ENCODE measurements around the gene ZNF267.
"Not testable (repeated sequence)": the region's sequence is repeated elsewhere in the genome, so short reads cannot be mapped to it uniquely, and the experiment has no call there.

Gene ZNF267

DNA sequence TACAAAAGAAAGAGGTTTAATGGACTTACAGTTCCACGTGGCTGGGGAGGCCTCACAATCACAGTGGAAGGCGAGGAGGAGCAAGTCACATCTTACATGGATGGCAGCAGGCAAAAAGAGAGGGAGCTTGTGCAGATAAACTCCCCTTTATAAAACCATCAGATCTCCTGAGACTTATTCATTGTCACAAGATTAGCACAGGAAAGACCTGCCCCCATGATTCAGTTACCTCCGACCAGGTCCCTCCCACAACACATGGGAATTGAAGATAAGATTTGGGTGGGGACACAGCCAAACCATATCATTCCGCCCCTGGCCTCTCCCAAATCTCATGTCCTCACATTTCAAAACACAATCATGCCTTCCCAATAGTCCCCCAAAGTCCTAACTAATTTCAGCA lies 18.5 kb downstream of the ZNF267 start:
- H3K4me1 ChIP-seq (ENCODE audit: control insufficient read depth, insufficient read depth, low read length); H3K4me3 ChIP-seq (ENCODE audit: low read depth, low read length); CTCF ChIA-PET; POLR2A ChIA-PET; H3K27ac ChIP-seq (ENCODE audit: extremely low read depth, low read depth, low read length); H3K9me3 ChIP-seq (ENCODE audit: control insufficient read depth, insufficient read depth, low read depth, low read length): not testable (repeated sequence)
- peaks cover 64 to 83% of the 10 kb centered on the region in 2 experiments for H3K36me3 ChIP-seq (ENCODE audit: control insufficient read depth in 2 of 2, insufficient read depth in 1 of 2, low read length in 2 of 2)

DNA sequence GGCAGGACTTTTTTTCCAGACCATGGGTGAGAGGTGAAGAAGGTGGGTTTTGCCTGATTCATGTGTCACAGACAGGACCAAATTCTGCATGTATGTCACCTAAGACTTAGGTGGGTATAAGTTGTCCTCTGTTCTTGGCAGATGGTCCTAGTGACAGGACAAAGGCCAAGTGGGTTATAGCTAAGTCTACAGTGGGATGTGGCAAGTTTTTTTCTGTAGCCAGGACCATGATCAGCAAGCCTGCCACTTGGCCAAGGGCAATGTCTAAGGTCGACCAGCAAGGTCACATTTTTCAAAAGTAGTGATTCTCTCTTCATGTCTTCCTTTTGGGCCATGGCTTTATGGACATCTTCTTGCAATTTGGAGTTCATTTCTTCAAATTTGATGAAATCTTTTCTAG lies 20.2 kb downstream of the ZNF267 start:
- CTCF ChIA-PET: no interaction called here
- POLR2A ChIA-PET: no interaction called here
- Histone ChIP-seq H3K4me1 (ENCODE audit: control insufficient read depth, insufficient read depth, low read length) (no peaks in the 10 kb centered on the region), H3K36me3 (ENCODE audit: control insufficient read depth in 2 of 2, insufficient read depth in 1 of 2, low read length in 2 of 2) (peaks cover 55 to 87% of the 10 kb centered on the region in 2 experiments), H3K27ac (ENCODE audit: extremely low read depth, low read depth, low read length) (no peak overlapping the region), H3K4me3 (ENCODE audit: low read depth, low read length) (no peak overlapping the region), H3K9me3 (ENCODE audit: control insufficient read depth, insufficient read depth, low read depth, low read length) (no peaks in the 10 kb centered on the region)
- TF ChIP-seq ZNF768 (tag by site-specific recombination; IDR thresholded peaks at IDR 0.05) (no peak), ZNF23 (tag by site-specific recombination; IDR thresholded peaks at IDR 0.05; ENCODE audit: borderline replicate concordance) (no peak), SP3 (tag by site-specific recombination; IDR thresholded peaks at IDR 0.05) (no peak)
- TF ChIP-seq, protein P1, sequence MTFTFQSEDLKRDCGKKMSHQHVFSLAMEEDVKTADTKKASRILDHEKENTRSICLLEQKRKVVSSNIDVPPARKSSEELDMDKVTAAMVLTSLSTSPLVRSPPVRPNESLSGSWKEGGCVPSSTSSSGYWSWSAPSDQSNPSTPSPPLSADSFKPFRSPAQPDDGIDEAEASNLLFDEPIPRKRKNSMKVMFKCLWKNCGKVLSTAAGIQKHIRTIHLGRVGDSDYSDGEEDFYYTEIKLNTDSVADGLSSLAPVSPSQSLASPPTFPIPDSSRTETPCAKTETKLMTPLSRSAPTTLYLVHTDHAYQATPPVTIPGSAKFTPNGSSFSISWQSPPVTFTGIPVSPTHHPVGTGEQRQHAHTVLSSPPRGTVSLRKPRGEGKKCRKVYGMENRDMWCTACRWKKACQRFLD (tag by site-specific recombination; IDR thresholded peaks at IDR 0.05): no peak

DNA sequence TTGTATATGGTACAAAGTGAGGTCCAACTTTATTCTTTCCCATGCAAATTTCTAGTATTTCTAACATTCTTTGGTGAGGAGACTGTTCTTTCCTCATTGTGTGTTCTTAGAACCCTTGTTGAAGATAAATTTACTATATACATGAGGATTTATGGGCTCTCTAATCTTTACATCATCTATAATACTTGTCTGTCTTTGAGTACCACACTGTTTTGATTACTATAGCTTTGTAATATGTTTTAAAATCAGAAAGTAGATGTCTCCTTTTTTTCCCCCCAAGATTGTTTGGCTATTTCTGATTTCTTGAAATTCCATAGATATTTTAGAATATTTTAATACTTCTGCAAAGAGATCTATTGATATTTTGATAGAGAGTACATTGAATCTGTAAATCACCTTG lies 23.7 kb downstream of the ZNF267 start:
- Histone ChIP-seq H3K9me3 (ENCODE audit: control insufficient read depth, insufficient read depth, low read depth, low read length) (no peaks in the 10 kb centered on the region), H3K27ac (ENCODE audit: extremely low read depth, low read depth, low read length) (no peak overlapping the region), H3K4me3 (ENCODE audit: low read depth, low read length) (no peak overlapping the region), H3K4me1 (ENCODE audit: control insufficient read depth, insufficient read depth, low read length) (no peaks in the 10 kb centered on the region), H3K36me3 (ENCODE audit: control insufficient read depth in 2 of 2, insufficient read depth in 1 of 2, low read length in 2 of 2) (peaks cover 33 to 64% of the 10 kb centered on the region in 2 experiments)
- POLR2A ChIA-PET: interaction anchor here (0.8 kb wide), 1 partner anchor 24 kb away, joined by 3 read pairs; the partner anchor contains the start of gene ZNF267
- CTCF ChIA-PET: no interaction called here
- TF ChIP-seq, protein P2, sequence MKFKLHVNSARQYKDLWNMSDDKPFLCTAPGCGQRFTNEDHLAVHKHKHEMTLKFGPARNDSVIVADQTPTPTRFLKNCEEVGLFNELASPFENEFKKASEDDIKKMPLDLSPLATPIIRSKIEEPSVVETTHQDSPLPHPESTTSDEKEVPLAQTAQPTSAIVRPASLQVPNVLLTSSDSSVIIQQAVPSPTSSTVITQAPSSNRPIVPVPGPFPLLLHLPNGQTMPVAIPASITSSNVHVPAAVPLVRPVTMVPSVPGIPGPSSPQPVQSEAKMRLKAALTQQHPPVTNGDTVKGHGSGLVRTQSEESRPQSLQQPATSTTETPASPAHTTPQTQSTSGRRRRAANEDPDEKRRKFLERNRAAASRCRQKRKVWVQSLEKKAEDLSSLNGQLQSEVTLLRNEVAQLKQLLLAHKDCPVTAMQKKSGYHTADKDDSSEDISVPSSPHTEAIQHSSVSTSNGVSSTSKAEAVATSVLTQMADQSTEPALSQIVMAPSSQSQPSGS (tag by site-specific recombination; IDR thresholded peaks at IDR 0.05; ENCODE audit: low read depth): no peak
- TF ChIP-seq, protein P3, sequence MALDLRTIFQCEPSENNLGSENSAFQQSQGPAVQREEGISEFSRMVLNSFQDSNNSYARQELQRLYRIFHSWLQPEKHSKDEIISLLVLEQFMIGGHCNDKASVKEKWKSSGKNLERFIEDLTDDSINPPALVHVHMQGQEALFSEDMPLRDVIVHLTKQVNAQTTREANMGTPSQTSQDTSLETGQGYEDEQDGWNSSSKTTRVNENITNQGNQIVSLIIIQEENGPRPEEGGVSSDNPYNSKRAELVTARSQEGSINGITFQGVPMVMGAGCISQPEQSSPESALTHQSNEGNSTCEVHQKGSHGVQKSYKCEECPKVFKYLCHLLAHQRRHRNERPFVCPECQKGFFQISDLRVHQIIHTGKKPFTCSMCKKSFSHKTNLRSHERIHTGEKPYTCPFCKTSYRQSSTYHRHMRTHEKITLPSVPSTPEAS (tag by site-specific recombination; IDR thresholded peaks at IDR 0.05): no peak
- TF ChIP-seq SETDB1 (IDR thresholded peaks at IDR 0.05; ENCODE audit: insufficient read length, low read length): peak; percentile 70
- TF ChIP-seq, protein P4, sequence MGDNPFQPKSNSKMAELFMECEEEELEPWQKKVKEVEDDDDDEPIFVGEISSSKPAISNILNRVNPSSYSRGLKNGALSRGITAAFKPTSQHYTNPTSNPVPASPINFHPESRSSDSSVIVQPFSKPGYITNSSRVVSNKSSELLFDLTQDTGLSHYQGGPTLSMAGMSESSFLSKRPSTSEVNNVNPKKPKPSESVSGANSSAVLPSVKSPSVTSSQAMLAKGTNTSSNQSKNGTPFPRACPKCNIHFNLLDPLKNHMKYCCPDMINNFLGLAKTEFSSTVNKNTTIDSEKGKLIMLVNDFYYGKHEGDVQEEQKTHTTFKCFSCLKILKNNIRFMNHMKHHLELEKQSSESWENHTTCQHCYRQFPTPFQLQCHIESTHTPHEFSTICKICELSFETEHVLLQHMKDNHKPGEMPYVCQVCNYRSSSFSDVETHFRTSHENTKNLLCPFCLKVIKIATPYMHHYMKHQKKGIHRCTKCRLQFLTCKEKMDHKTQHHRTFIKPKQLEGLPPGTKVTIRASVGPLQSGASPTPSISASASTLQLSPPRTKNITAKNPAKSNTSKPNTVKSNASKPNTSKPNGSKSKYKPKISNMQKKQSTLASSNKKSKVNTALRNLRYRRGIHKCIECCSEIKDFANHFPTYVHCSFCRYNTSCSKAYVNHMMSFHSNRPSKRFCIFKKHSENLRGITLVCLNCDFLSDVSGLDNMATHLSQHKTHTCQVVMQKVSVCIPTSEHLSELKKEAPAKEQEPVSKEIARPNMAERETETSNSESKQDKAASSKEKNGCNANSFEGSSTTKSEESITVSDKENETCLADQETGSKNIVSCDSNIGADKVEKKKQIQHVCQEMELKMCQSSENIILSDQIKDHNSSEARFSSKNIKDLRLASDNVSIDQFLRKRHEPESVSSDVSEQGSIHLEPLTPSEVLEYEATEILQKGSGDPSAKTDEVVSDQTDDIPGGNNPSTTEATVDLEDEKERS (tag by site-specific recombination; IDR thresholded peaks at IDR 0.05): 0 out of 2 replicates have a peak, but pooled peaks have one; percentile 64

DNA sequence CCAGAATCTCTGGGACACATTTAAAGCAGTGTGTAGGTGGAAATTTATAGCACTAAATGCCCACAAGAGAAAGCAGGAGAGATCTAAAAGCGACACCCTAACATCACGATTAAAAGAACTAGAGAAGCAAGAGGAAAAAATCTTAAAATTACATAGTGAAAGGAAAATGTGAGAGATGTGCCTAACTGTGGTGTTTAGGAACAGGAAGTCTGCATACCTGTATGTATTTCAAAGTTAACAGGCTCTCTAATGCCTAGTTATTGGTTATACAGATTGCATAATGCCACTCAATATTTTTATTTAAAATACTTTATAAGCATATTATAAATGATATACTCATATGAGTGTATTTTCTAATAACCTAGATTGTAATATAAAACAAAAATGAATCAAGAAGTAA lies 25.9 kb downstream of the ZNF267 start:
- CTCF ChIA-PET: no interaction called here
- Histone ChIP-seq H3K27ac (ENCODE audit: extremely low read depth, low read depth, low read length) (no peak overlapping the region), H3K36me3 (ENCODE audit: control insufficient read depth in 2 of 2, insufficient read depth in 1 of 2, low read length in 2 of 2) (peaks cover 28 to 42% of the 10 kb centered on the region in 2 experiments), H3K4me3 (ENCODE audit: low read depth, low read length) (no peak overlapping the region), H3K9me3 (ENCODE audit: control insufficient read depth, insufficient read depth, low read depth, low read length) (no peaks in the 10 kb centered on the region), H3K4me1 (ENCODE audit: control insufficient read depth, insufficient read depth, low read length) (no peaks in the 10 kb centered on the region)
- POLR2A ChIA-PET: no interaction called here
- TF ChIP-seq ZFP37 (tag by site-specific recombination; IDR thresholded peaks at IDR 0.05) (no peak), ZNF266 (tag by site-specific recombination; IDR thresholded peaks at IDR 0.05; ENCODE audit: low read depth) (no peak), ZNF654 (tag by site-specific recombination; IDR thresholded peaks at IDR 0.05; ENCODE audit: low read depth) (no peak), ZNF544 (tag by site-specific recombination; IDR thresholded peaks at IDR 0.05) (no peak), ZNF560 (tag by site-specific recombination; IDR thresholded peaks at IDR 0.05; ENCODE audit: borderline replicate concordance) (no peak), ZNF530 (tag by site-specific recombination; IDR thresholded peaks at IDR 0.05; ENCODE audit: low read depth) (no peak), WT1 (tag by site-specific recombination; IDR thresholded peaks at IDR 0.05) (no peak), GLI2 (tag by site-specific recombination; IDR thresholded peaks at IDR 0.05; ENCODE audit: borderline replicate concordance, low read depth) (no peak), ZFP41 (tag by site-specific recombination; IDR thresholded peaks at IDR 0.05; ENCODE audit: borderline replicate concordance) (no peak), ZNF169 (tag by site-specific recombination; IDR thresholded peaks at IDR 0.05) (no peak), ZNF658 (tag by site-specific recombination; IDR thresholded peaks at IDR 0.05) (no peak)
